ENCODE measurements around the gene CNN2.

CNN2 gene

DNA sequence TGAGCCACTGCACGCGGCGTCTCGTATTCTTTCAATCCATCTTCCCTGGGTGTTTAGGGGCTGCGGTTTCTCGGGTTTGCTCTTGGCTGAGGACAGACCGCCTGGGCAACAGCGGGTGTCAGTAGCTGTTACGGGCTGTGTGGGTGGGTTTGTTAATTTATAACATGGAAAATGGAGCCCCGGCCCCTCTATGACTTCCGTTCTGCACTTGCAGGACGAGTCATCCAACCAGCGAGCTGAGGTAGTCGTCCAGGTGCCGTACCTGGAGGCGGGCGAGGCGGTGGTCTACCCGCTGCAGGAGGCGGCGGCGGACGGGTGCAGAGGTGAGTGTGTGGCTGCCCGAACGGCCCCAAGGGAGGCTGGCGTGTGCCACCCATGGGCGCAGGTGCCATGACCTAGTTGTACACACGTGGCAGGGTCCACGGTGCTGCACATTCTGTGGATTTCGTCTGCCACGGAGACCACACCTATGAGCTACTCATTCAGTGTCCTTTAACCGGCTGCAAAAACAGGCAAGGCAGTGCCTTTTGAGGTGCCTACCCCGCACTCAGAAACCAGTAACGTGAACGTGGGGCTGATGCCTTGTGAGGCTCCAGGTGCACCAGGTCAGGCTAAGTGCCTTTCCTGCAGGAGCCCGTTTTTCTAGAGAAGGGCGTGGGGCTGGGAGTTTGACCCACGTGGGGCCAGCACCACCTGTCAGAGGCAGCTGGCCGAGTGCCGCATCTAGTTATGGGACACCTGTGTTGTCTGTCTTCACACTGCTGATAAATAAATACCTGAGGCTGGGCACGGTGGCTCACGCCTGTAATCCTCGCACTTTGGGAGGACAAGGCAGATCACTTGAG is 57.8 kb downstream of the CNN2 start:
- Histone ChIP-seq H3K4me3 (ENCODE audit: low read length) (no peak overlapping the region), H3K27ac (ENCODE audit: low read depth, low read length) (no peak overlapping the region), H3K27me3 (ENCODE audit: control insufficient read depth, insufficient read depth, low read length) (no peaks in the 10 kb centered on the region), H3K36me3 (ENCODE audit: control insufficient read depth, insufficient read depth, low read length) (peaks cover 6% of the 10 kb centered on the region), H3K9ac (ENCODE audit: low read length) (no peak overlapping the region), H3K4me1 (ENCODE audit: control insufficient read depth, insufficient read depth, low read length) (no peaks in the 10 kb centered on the region)

GRCh38 chr19:1085053-1085658 is 58.7 kb downstream of the CNN2 start:
- H3K9ac ChIP-seq (ENCODE audit: low read length): no peak overlapping the region
- H3K4me3 ChIP-seq (ENCODE audit: low read length): no peak overlapping the region
- H3K36me3 ChIP-seq (ENCODE audit: control insufficient read depth, insufficient read depth, low read length): peaks cover 6% of the 10 kb centered on the region
- no peak overlapping the region for H3K27ac ChIP-seq (ENCODE audit: low read depth, low read length)
- H3K4me1 ChIP-seq (ENCODE audit: control insufficient read depth, insufficient read depth, low read length): no peaks in the 10 kb centered on the region
- H3K27me3 ChIP-seq (ENCODE audit: control insufficient read depth, insufficient read depth, low read length): no peaks in the 10 kb centered on the region

DNA sequence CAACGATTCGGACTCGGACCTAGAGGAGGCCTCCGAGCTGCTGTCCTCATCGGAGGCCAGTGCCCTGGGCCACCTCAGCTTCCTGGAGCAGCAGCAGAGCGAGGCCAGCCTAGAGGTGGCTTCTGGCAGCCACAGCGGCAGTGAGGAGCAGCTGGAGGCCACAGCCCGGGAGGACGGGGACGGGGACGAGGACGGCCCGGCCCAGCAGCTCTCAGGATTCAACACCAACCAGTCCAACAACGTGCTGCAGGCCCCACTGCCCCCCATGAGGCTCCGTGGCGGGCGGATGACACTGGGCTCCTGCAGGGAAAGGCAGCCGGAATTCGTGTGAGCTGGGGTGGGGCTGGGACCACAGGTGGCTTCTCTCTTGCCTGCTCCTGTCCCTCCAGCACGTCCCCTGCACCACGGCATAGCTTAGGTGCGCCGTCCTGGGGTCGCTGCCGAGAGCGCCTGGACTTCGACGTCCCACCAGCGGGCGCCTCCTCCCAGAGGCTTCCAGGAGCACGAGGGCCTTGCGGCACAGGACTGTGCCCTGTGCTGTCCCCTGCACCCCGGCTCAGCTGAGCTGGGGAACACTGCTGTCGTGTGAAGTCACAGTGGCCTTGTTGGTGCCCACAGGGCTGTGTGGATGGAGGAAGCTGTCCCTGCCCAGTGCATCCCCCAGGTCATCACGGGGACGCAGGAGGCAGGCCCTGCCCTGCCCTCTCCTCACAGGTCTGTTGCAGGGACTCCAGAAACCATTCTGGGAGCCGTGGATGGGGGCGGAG is 59.5 kb downstream of the CNN2 start:
- Histone ChIP-seq H3K9ac (ENCODE audit: low read length) (no peak overlapping the region), H3K4me3 (ENCODE audit: low read length) (no peak overlapping the region), H3K27ac (ENCODE audit: low read depth, low read length) (no peak overlapping the region), H3K36me3 (ENCODE audit: control insufficient read depth, insufficient read depth, low read length) (peaks cover 6% of the 10 kb centered on the region), H3K4me1 (ENCODE audit: control insufficient read depth, insufficient read depth, low read length) (no peaks in the 10 kb centered on the region), H3K27me3 (ENCODE audit: control insufficient read depth, insufficient read depth, low read length) (no peaks in the 10 kb centered on the region)

- H3K27ac ChIP-seq (ENCODE audit: low read depth, low read length): no peak overlapping the region
- H3K9ac ChIP-seq (ENCODE audit: low read length): no peak overlapping the region
- H3K4me3 ChIP-seq (ENCODE audit: low read length): no peak overlapping the region
- no peaks in the 10 kb centered on the region for H3K27me3 ChIP-seq (ENCODE audit: control insufficient read depth, insufficient read depth, low read length)
- H3K4me1 ChIP-seq (ENCODE audit: control insufficient read depth, insufficient read depth, low read length): no peaks in the 10 kb centered on the region
- H3K36me3 ChIP-seq (ENCODE audit: control insufficient read depth, insufficient read depth, low read length): peaks cover 9% of the 10 kb centered on the region
These were observed 60.2 kb downstream of the CNN2 start for GRCh38 chr19:1086613-1087012.

DNA sequence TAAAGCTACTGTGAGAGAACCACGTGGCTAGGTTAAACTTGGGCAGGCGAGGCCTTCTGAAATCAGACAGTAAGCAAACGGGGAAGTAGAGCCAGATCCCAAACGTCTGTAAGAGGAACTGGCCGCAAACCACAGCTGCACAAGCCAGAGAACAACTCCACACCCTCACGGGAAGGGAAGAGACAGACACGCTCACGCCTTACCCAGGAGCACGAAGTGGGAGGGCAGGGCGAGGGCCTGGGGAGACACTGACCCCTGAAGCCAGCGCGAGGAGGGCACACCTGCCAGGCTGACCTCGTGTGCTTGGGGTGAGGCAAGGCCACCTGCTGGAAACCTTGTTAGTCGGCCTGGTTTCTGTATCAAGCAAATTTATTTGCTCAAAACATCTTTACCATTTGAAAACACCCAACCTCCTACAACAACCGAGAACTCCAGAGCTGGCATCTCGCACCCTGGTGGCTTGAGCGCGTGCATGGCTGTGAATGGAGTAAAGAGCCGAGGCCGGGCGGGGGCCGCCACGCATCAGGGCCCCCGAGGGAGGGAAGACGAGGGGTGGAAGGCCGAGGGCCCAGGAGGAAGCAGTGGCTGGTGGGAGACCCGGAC is 61.5 kb downstream of the CNN2 start:
- no peaks in the 10 kb centered on the region for H3K4me1 ChIP-seq (ENCODE audit: control insufficient read depth, insufficient read depth, low read length)
- H3K27ac ChIP-seq (ENCODE audit: low read depth, low read length): peak overlapping the region; percentile 40
- H3K9ac ChIP-seq (ENCODE audit: low read length): no peak overlapping the region

DNA sequence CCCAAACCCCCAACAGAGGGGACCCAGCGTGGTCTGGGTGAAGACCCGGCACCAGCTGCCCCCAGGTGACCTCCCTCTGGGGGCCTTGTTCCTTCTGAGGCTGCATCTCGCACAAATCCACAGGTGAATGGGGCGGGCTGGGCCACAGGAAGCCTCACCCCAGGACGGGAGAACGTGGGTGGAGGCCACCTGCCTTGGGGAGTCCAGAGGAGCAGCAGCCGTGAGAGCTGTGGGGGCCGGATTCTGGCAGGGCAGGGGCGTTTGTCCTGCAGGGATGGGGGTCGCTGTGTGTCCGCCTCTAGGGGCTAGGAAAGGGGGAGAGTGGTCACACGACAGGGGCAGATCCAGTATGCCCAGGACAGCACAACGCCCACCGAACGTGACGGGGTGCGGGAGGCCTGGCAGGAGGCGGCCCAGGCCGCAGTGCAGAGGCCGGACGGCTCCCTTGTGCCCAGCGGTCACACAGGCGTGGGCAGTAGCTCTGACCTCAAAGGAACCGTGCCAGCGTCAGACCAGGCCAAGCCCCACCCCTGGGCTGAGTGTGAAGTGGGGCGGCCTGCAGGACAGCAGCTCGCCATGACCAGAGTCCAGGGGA is 62.1 kb downstream of the CNN2 start:
- H3K27me3 ChIP-seq (ENCODE audit: control insufficient read depth, insufficient read depth, low read length): no peaks in the 10 kb centered on the region
- no peak overlapping the region for H3K4me3 ChIP-seq (ENCODE audit: low read length)
- no peak overlapping the region for H3K9ac ChIP-seq (ENCODE audit: low read length)
- H3K27ac ChIP-seq (ENCODE audit: low read depth, low read length): peak overlapping the region; percentile 40
- H3K36me3 ChIP-seq (ENCODE audit: control insufficient read depth, insufficient read depth, low read length): peaks cover 11% of the 10 kb centered on the region
- H3K4me1 ChIP-seq (ENCODE audit: control insufficient read depth, insufficient read depth, low read length): no peaks in the 10 kb centered on the region

More for the DNA sequence above, 61.5 kb downstream of the CNN2 start:
- Histone ChIP-seq H3K27me3 (ENCODE audit: control insufficient read depth, insufficient read depth, low read length) (no peaks in the 10 kb centered on the region), H3K4me3 (ENCODE audit: low read length) (no peak overlapping the region), H3K36me3 (ENCODE audit: control insufficient read depth, insufficient read depth, low read length) (peaks cover 11% of the 10 kb centered on the region)

All from rectal smooth muscle tissue (tissue), 1 donor.